CD14-positive monocyte (primary cell): Measurements from ENCODE around the gene ERMARD. TPM values are rescaled to one million over a fixed set of nuclear protein-coding genes. Genes with fewer than 3 reads are reported as not detected.

Experiments used
- DNase-seq, 3 donors: peaks; one replicate each; pipeline ENCODE4 v3.0.0-alpha.2; 2011 to 2022
- H2AFZ ChIP-seq: 2 replicates; pipeline ENCODE4 v1.6.0; 2012; ENCODE audit warnings: mild to moderate bottlenecking, low read depth, low read length, inconsistent platforms; ENCODE audit not compliant: insufficient read depth, poor library complexity, severe bottlenecking
- H3K27ac ChIP-seq, 2 donors: 1 replicate in 1 of 2; 2 replicates in 1 of 2; pipeline ENCODE4 v1.5.1; 2012 to 2013; ENCODE audit warnings: low read length in 2 of 2, control low read depth in 1 of 2, inconsistent platforms in 1 of 2, low read depth in 1 of 2, mild to moderate bottlenecking in 1 of 2
- H3K27me3 ChIP-seq, 2 donors: one replicate each; pipeline versions ENCODE4 v1.6.0 to v1.6.1; 2011 to 2013; ENCODE audit warnings: low read length in 2 of 2; ENCODE audit not compliant: control insufficient read depth in 2 of 2, insufficient read depth in 2 of 2
- H3K36me3 ChIP-seq, 2 donors: replicated peaks in 1 of 2; 1 replicate in 1 of 2; 2 replicates in 1 of 2; pipeline versions ENCODE4 v1.5.1 to v1.6.1; 2012 to 2013; ENCODE audit warnings: low read length in 2 of 2, control low read depth in 1 of 2, inconsistent platforms in 1 of 2, mild to moderate bottlenecking in 1 of 2; ENCODE audit not compliant: insufficient read depth in 2 of 2, control insufficient read depth in 1 of 2
- H3K4me1 ChIP-seq, 2 donors: 1 replicate in 1 of 2; 2 replicates in 1 of 2; pipeline versions ENCODE4 v1.5.1 to v1.6.1; 2012 to 2013; ENCODE audit warnings: low read length in 2 of 2, control low read depth in 1 of 2, inconsistent platforms in 1 of 2, mild to moderate bottlenecking in 1 of 2, moderate library complexity in 1 of 2; ENCODE audit not compliant: insufficient read depth in 2 of 2, control insufficient read depth in 1 of 2
- H3K4me2 ChIP-seq: replicated peaks from 2 replicates; pipeline ENCODE3; 2012; ENCODE audit warnings: low read length, moderate library complexity, mild to moderate bottlenecking; ENCODE audit not compliant: poor library complexity, severe bottlenecking; ENCODE audit errors: extremely low read depth
- H3K4me3 ChIP-seq, 3 experiments: fragments of 200-600 bp in 1 of 3; sonication (generic) in 1 of 3; replicated peaks in 1 of 3; 1 replicate in 2 of 3; 2 replicates in 1 of 3; pipeline ENCODE4 v1.5.1; 2011 to 2013; ENCODE audit warnings: low read length in 3 of 3, mild to moderate bottlenecking in 3 of 3, control low read depth in 2 of 3, low read depth in 2 of 3, inconsistent platforms in 1 of 3, moderate library complexity in 1 of 3
- H3K79me2 ChIP-seq: 2 replicates; pipeline ENCODE4 v1.6.0; 2012; ENCODE audit warnings: mild to moderate bottlenecking, control low read depth, inconsistent platforms, low read length, moderate library complexity; ENCODE audit not compliant: insufficient read depth
- H3K9ac ChIP-seq: 2 replicates; pipeline ENCODE4 v1.6.0; 2017; ENCODE audit warnings: low read length, mild to moderate bottlenecking; ENCODE audit not compliant: insufficient read depth, poor library complexity, severe bottlenecking
- H3K9me3 ChIP-seq, 2 donors: replicated peaks in 1 of 2; 1 replicate in 1 of 2; 2 replicates in 1 of 2; pipeline versions ENCODE4 v1.5.1 to v1.6.1; 2012 to 2013; ENCODE audit warnings: low read length in 2 of 2, control low read depth in 1 of 2; ENCODE audit not compliant: control insufficient read depth in 1 of 2, insufficient read depth in 1 of 2
- H4K20me1 ChIP-seq: 2 replicates; pipeline ENCODE4 v1.6.0; 2012; ENCODE audit warnings: mild to moderate bottlenecking, low read length, control low read depth, moderate library complexity; ENCODE audit not compliant: insufficient read depth
- H3K27ac Mint-ChIP-seq, 7 donors: one replicate each; pipeline ENCODE4 v1.8.0; 2020; ENCODE audit warnings: mild to moderate bottlenecking in 7 of 7, mixed read lengths in 7 of 7, moderate library complexity in 6 of 7, inconsistent platforms in 2 of 7
- H3K27me3 Mint-ChIP-seq, 3 donors: one replicate each; pipeline ENCODE4 v1.8.0; 2021 to 2022; ENCODE audit warnings: low read depth in 3 of 3, mild to moderate bottlenecking in 3 of 3, mixed read lengths in 3 of 3, moderate library complexity in 3 of 3, inconsistent platforms in 1 of 3
- H3K36me3 Mint-ChIP-seq, 2 donors: one replicate each; pipeline ENCODE4 v1.8.0; 2020; ENCODE audit warnings: mixed read lengths in 2 of 2, inconsistent platforms in 1 of 2, mild to moderate bottlenecking in 1 of 2
- H3K4me1 Mint-ChIP-seq: one replicate; pipeline ENCODE4 v1.8.0; 2020; ENCODE audit warnings: mild to moderate bottlenecking, mixed read lengths
- H3K4me3 Mint-ChIP-seq, 2 donors: one replicate each; pipeline ENCODE4 v1.8.0; 2020; ENCODE audit warnings: mild to moderate bottlenecking in 2 of 2, mixed read lengths in 2 of 2, moderate library complexity in 1 of 2
- H3K9me3 Mint-ChIP-seq, 7 donors: one replicate each; pipeline ENCODE4 v1.8.0; 2020 to 2022; ENCODE audit warnings: mixed read lengths in 7 of 7, mild to moderate bottlenecking in 6 of 7, moderate library complexity in 6 of 7, inconsistent platforms in 2 of 7
- WGBS: methylation state at CpG from one replicate; pipeline ENCODE4 v1.1.5; 2013; ENCODE audit warnings: missing lambda C conversion rate; ENCODE audit not compliant: insufficient coverage; 5-methylcytosine and 5-hydroxymethylcytosine counted together
- intact Hi-C, 2 donors: fragments of 100-400 bp; cut with micrococcal nuclease; formaldehyde crosslinking; loops; one replicate each; pipeline versions ENCODE4 v1.15.0 to v1.15.1; 2023
- polyA plus RNA-seq, 3 donors: library from polyadenylated mRNA; depleted of rRNA in 1 of 3; unstranded in 2 of 3; stranded (reverse) in 1 of 3; fragments of 300-500 nt in 2 of 3; fragments of >200 nt in 1 of 3; fragmentation: Illumina TruSeq in 2 of 3; gene quantifications; 1 replicate in 2 of 3; 2 replicates in 1 of 3; pipeline ENCODE4 v1.2.3, GENCODE V29; 2012 to 2021
- TF ChIP-seq, protein P1 (sequence below): fragments of 200-600 bp; IDR thresholded peaks from one replicate; pipeline ENCODE4 v1.8.0; 2022; ENCODE audit warnings: antibody characterized with exemption, mild to moderate bottlenecking

The ERMARD gene
- polyA plus RNA-seq, 3 donors, result 10.6 to 33.0 (median 11.2) TPM

DNA sequence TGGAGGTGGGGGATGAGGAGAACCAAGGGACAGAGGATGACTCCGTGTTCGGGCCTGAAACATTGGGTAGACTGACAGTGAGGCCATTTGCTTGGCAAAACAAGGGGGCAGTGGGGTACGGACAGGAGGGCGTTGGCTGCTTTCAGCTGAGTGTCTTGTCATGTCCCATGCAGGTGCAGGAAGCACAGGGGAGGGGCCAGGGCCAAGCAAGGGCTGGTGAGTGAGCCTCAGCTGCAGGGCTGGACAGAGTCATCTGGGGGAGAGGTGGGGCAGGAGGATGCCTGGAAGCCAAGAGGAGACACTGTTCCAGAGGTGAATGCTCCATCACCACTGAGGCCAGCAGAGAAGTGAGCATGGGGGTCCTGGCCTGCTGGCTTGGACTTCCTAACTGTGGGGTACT, 78.4 kb downstream of the ERMARD start:
- peaks cover 0 to 3% of the 10 kb centered on the region in 2 donors for H3K4me1 ChIP-seq
- Mint-ChIP-seq H3K27me3 (peaks cover 2 to 11% (median 8%) of the 10 kb centered on the region in 3 donors), H3K4me3 (no peak overlapping the region), H3K27ac (no peak overlapping the region), H3K36me3 (no peaks in the 10 kb centered on the region), H3K9me3 (peaks cover 0 to 7% (median 0%) of the 10 kb centered on the region in 7 donors), H3K4me1 (peaks cover 1% of the 10 kb centered on the region)
- no peak overlapping the region for H2AFZ ChIP-seq
- H3K27me3 ChIP-seq, result peaks cover 0 to 4% of the 10 kb centered on the region in 2 donors
- H3K9me3 ChIP-seq, result no peaks in the 10 kb centered on the region
- H4K20me1 ChIP-seq, result no peaks in the 10 kb centered on the region
- H3K79me2 ChIP-seq, result no peaks in the 10 kb centered on the region
- no peak overlapping the region for H3K4me2 ChIP-seq
- no peak for DNase-seq
- no peaks in the 10 kb centered on the region for H3K36me3 ChIP-seq
- H3K4me3 ChIP-seq, result no peak overlapping the region
- WGBS, result 88% methylated on average over 4 of the region's 4 CpGs
- intact Hi-C loops, result loop anchor here (5.0 to 10.0 kb wide), 2 partner anchors 125 to 698 kb away; no protein-coding TSS in a partner anchor
- H3K27ac ChIP-seq, result no peak overlapping the region
- TF ChIP-seq, protein P1, sequence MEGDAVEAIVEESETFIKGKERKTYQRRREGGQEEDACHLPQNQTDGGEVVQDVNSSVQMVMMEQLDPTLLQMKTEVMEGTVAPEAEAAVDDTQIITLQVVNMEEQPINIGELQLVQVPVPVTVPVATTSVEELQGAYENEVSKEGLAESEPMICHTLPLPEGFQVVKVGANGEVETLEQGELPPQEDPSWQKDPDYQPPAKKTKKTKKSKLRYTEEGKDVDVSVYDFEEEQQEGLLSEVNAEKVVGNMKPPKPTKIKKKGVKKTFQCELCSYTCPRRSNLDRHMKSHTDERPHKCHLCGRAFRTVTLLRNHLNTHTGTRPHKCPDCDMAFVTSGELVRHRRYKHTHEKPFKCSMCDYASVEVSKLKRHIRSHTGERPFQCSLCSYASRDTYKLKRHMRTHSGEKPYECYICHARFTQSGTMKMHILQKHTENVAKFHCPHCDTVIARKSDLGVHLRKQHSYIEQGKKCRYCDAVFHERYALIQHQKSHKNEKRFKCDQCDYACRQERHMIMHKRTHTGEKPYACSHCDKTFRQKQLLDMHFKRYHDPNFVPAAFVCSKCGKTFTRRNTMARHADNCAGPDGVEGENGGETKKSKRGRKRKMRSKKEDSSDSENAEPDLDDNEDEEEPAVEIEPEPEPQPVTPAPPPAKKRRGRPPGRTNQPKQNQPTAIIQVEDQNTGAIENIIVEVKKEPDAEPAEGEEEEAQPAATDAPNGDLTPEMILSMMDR, result no peak
- H3K9ac ChIP-seq, result no peak overlapping the region

DNA sequence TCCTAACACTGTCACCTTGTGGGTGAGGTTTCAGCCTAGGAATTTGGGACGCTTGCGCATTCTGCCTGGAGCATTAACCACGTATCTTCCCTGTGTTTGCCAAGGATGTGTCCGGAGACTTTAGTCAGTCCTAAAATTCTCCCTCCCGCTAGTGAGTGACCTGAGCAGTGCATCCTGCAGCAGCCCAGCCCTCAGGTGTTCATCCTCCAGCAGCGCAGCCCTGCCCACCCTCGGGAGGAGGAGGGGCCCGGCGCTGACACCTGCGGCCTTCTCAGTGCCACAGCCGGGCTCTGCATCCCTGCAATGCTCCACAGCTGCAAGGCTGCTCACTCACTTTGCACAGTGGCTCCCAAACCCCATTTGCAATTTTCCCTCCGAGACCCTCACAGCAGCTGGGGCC, 79.5 kb downstream of the ERMARD start:
- intact Hi-C loops, result loop anchor here (5.0 to 10.0 kb wide), 2 partner anchors 124 to 696 kb away; no protein-coding TSS in a partner anchor
- Mint-ChIP-seq H3K27me3 (peaks cover 2 to 14% (median 6%) of the 10 kb centered on the region in 3 donors), H3K27ac (peak overlapping the region in 1 of 7 donors; percentile 1)

More for the DNA sequence above, 79.5 kb downstream of the ERMARD start:
- no peaks in the 10 kb centered on the region for H4K20me1 ChIP-seq
- peaks cover 1% of the 10 kb centered on the region for H3K4me1 Mint-ChIP-seq
- peaks cover 0 to 3% of the 10 kb centered on the region in 2 donors for H3K4me1 ChIP-seq
- no peak overlapping the region for H3K4me2 ChIP-seq
- DNase-seq, result no peak
- H3K36me3 Mint-ChIP-seq, result no peaks in the 10 kb centered on the region
- peaks cover 0 to 5% (median 0%) of the 10 kb centered on the region in 7 donors for H3K9me3 Mint-ChIP-seq
- no peaks in the 10 kb centered on the region for H3K79me2 ChIP-seq
- no peaks in the 10 kb centered on the region for H3K9me3 ChIP-seq
- H3K27ac ChIP-seq, result no peak overlapping the region
- 91% methylated on average over 11 of the region's 12 CpGs for WGBS
- no peak overlapping the region for H3K4me3 Mint-ChIP-seq
- H3K9ac ChIP-seq, result no peak overlapping the region
- H3K27me3 ChIP-seq, result peaks cover 0 to 4% of the 10 kb centered on the region in 2 donors
- H3K4me3 ChIP-seq, result no peak overlapping the region
- TF ChIP-seq, protein P1, result no peak
- no peaks in the 10 kb centered on the region for H3K36me3 ChIP-seq
- H2AFZ ChIP-seq, result no peak overlapping the region

Other genes starting within 250 kb of the ERMARD start
- gene WDR27, start 49.6 kb upstream of the ERMARD start, polyA plus RNA-seq, result 10 to 100 TPM in 1 of 3 donors, 1 to 10 TPM in 1, under 1 TPM in 1; 0.95 to 20.5 (median 2.0) TPM
- 10 to 100 TPM in 2 of 3 donors, 1 to 10 TPM in 1; 8.3 to 31.4 (median 28.5) TPM for gene C6orf120, start 49.5 kb upstream of the ERMARD start, polyA plus RNA-seq
- 10 to 100 TPM in 1 of 3 donors, 1 to 10 TPM in 2; 7.3 to 31.0 (median 8.1) TPM for gene PHF10, start 27.1 kb upstream of the ERMARD start, polyA plus RNA-seq
- gene DYNLT2, start 50 bp upstream of the ERMARD start, polyA plus RNA-seq, result 1 to 10 TPM in 1 of 3 donors, under 1 TPM in 2; 0.19 to 1.5 (median 0.86) TPM